Measurements from ENCODE around the gene B4GALT6.

B4GALT6 gene

DNA sequence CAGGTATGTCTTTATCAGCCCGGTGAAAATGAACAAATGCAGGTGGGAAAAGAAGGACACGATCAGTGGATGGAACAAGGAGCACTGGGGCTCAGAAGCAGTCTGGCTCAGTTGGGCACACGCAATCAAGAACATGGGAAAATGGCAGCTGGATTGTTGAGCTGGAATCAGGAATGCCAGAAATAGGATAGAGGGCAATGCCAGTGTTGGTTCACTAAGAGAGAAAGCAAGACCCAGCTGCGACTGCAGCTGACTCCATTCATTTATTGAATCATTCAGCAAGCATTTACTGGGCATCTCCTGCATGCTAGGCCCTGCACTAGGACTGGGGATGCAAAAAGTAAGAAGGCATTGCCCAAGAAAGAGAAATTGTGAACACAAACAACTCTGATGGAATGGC lies 106.3 kb downstream of the B4GALT6 start:
- no peak overlapping the region for H3K4me3 ChIP-seq (ENCODE audit: control insufficient read depth, low read depth, low read length)
- DNase-seq (ENCODE audit: low read depth), result no peak
- TF ChIP-seq, protein P1, sequence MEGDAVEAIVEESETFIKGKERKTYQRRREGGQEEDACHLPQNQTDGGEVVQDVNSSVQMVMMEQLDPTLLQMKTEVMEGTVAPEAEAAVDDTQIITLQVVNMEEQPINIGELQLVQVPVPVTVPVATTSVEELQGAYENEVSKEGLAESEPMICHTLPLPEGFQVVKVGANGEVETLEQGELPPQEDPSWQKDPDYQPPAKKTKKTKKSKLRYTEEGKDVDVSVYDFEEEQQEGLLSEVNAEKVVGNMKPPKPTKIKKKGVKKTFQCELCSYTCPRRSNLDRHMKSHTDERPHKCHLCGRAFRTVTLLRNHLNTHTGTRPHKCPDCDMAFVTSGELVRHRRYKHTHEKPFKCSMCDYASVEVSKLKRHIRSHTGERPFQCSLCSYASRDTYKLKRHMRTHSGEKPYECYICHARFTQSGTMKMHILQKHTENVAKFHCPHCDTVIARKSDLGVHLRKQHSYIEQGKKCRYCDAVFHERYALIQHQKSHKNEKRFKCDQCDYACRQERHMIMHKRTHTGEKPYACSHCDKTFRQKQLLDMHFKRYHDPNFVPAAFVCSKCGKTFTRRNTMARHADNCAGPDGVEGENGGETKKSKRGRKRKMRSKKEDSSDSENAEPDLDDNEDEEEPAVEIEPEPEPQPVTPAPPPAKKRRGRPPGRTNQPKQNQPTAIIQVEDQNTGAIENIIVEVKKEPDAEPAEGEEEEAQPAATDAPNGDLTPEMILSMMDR (IDR thresholded peaks at IDR 0.05; ENCODE audit: control insufficient read depth, insufficient read depth, low read depth, low read length, missing control alignments), result no peak

- no peak overlapping the region for H3K4me3 ChIP-seq (ENCODE audit: control insufficient read depth, low read depth, low read length)
- DNase-seq (ENCODE audit: low read depth), result no peak
- TF ChIP-seq, protein P1 (IDR thresholded peaks at IDR 0.05; ENCODE audit: control insufficient read depth, insufficient read depth, low read depth, low read length, missing control alignments), result no peak
These were observed 107.2 kb downstream of the B4GALT6 start for GRCh38 chr18:31577195-31577594.

DNA sequence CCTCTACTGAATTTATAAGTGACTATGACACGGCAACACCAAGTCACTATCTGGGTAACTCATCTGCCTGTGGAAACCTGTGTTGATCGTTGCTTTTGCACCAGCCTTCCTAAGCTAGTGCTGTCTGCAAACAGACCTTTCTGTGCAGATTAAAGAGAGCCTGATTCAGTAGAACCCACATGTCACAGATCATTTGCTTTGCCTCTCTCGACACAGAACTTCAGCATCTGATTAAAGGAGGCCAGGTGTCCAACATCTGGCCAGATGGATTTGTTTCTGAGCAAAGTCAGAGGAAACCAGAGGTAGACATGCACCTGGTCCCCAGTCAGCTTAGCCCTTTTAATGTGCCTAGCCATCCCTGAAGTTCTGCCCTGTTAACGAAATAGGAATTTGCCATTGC lies 107.7 kb downstream of the B4GALT6 start:
- TF ChIP-seq, protein P1 (IDR thresholded peaks at IDR 0.05; ENCODE audit: control insufficient read depth, insufficient read depth, low read depth, low read length, missing control alignments), result no peak

DNA sequence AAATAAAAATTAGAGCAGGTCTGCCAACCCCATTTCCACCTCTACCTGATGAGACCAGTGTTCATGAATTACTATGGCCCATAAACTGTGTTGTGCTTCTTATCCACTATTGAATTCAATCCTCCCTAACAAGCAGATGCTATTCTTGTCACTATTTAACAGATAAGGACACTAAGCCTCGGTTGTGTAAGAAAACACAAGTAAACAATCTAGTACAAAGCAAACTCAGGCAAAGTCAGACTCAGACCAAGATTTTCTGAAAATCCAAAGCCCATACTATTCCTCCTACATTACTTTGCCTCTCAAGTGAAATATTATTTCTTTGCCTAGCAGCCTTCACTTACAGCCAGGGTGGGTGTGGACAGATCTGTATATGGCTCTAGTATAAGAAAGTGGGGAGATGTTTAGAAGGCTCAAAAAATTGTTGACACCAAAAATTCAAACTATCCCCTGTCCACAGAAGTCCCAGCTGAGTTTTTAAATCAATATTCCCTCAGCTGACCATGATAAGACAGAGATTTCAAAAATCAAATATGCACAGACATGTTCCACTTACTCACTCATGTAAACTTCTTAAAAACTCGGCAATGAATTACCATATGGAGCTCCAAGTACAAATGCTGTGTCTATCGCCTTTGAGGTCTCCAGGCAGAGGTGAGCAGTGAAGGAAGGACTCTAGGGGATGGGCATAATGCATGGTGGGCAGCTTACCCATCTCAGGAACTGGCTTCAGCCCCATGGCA lies 108.7 kb downstream of the B4GALT6 start:
- TF ChIP-seq, protein P1 (IDR thresholded peaks at IDR 0.05; ENCODE audit: control insufficient read depth, insufficient read depth, low read depth, low read length, missing control alignments), result no peak

More for the DNA sequence above, 107.7 kb downstream of the B4GALT6 start:
- no peak overlapping the region for H3K4me3 ChIP-seq (ENCODE audit: control insufficient read depth, low read depth, low read length)
- DNase-seq (ENCODE audit: low read depth), result no peak

DNA sequence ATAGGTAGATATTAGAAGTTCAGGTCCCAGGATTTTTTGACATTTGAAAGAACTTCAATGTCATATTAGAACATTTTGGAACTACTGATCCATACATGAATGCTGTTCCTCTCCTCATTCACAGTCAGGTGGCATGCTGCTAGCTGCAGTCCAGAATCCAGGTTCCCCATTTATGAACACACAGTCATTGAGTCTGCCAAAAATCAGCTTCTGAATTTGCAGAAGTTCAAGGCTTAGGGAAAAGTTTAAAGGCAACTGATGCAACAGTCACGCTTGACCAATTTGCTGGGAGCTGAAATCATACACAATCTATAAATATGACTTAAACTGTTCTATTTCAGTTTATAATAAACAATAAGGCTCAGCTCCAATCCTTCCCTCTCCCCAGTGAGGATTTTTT lies 110.0 kb downstream of the B4GALT6 start:
- TF ChIP-seq, protein P1 (IDR thresholded peaks at IDR 0.05; ENCODE audit: control insufficient read depth, insufficient read depth, low read depth, low read length, missing control alignments), result no peak
- no peak overlapping the region for H3K4me3 ChIP-seq (ENCODE audit: control insufficient read depth, low read depth, low read length)
- no peak for DNase-seq (ENCODE audit: low read depth)

More for the DNA sequence above, 108.7 kb downstream of the B4GALT6 start:
- no peak overlapping the region for H3K4me3 ChIP-seq (ENCODE audit: control insufficient read depth, low read depth, low read length)
- DNase-seq (ENCODE audit: low read depth), result no peak

Measured in AG09309 (cell line).